HepG2 (cell line): Measurements from ENCODE around the gene CPEB3. TPM values are rescaled to one million over a fixed set of nuclear protein-coding genes. Genes with fewer than 3 reads are reported as not detected.

Experiments
- ATAC-seq: fragments of 200-7000 bp; cut with Tn5 transposase; 3 replicates; pipeline ENCODE4 v1.9.1; 2020; ENCODE audit warnings: mild to moderate bottlenecking, moderate library complexity
- BruUV-seq: library from RNA; stranded (reverse); fragments of 400-500 nt; replicated peaks from 2 replicates; lab custom pipeline; 2021; lab: Mats Ljungman, UMichigan
- CTCF ChIA-PET: fragments of 300-600 bp; formaldehyde crosslinking; extraction: SDS; loops from one replicate; lab custom pipeline; 2021; ENCODE audit warnings: low total read pairs, inconsistent platforms, low intra/inter-chr PET ratio; lab: Yijun Ruan, JAX
- POLR2A ChIA-PET: fragments of 350-600 bp; sonication (Branson Sonifier 250); formaldehyde crosslinking; loops from one replicate; lab custom pipeline; 2020; ENCODE audit warnings: antibody characterized with exemption, inconsistent platforms; lab: Yijun Ruan, JAX
- DNase-seq: peaks from one replicate; pipeline ENCODE4 v3.0.0-alpha.2; 2015; ENCODE audit warnings: low spot score
- FAIRE-seq: peaks from 3 replicates; lab custom pipeline; 2011; peaks lifted over from hg19 to GRCh38; lab: Jason Lieb, UNC
- H2AFZ ChIP-seq: one replicate; pipeline ENCODE4 v1.6.1; 2011; ENCODE audit warnings: low read length, inconsistent platforms
- H3K27ac ChIP-seq: fragments of 300-600 bp; 3 replicates; pipeline ENCODE4 v1.8.0; 2011; ENCODE audit warnings: mixed run types, mild to moderate bottlenecking, mixed read lengths, low read length, inconsistent platforms; ENCODE audit not compliant: insufficient read depth; ENCODE audit errors: extremely low read length
- H3K27me3 ChIP-seq, 2 experiments: fragments of 200-600 bp in 1 of 2; 2 replicates in 1 of 2; 3 replicates in 1 of 2; pipeline versions ENCODE4 v1.6.0 to v1.8.0; 2011; ENCODE audit warnings: low read length in 2 of 2, mild to moderate bottlenecking in 2 of 2, moderate library complexity in 2 of 2, inconsistent platforms in 1 of 2; ENCODE audit not compliant: insufficient read depth in 2 of 2, control insufficient read depth in 1 of 2
- H3K36me3 ChIP-seq, 2 experiments: fragments of 200-600 bp in 1 of 2; replicated peaks in 1 of 2; 2 replicates in 1 of 2; 3 replicates in 1 of 2; pipeline versions ENCODE4 v1.5.1 to v1.8.0; 2011; ENCODE audit warnings: low read length in 2 of 2, inconsistent platforms in 1 of 2; ENCODE audit not compliant: insufficient read depth in 2 of 2, control insufficient read depth in 1 of 2
- H3K4me1 ChIP-seq: 2 replicates; pipeline ENCODE4 v1.5.1; 2012; ENCODE audit warnings: low read length, inconsistent platforms; ENCODE audit not compliant: insufficient read depth
- H3K4me2 ChIP-seq: 2 replicates; pipeline ENCODE4 v1.6.0; 2011; ENCODE audit warnings: low read depth, low read length, inconsistent platforms
- H3K4me3 ChIP-seq, 3 experiments: fragments of 200-600 bp in 1 of 3; sonication (generic), shearing (Covaris generic) in 1 of 3; replicated peaks in 1 of 3; 2 replicates each; pipeline ENCODE4 v1.5.1; 2011 to 2016; ENCODE audit warnings: low read length in 3 of 3, inconsistent platforms in 2 of 3, low read depth in 2 of 3, mild to moderate bottlenecking in 2 of 3, control low read depth in 1 of 3, mixed read lengths in 1 of 3; ENCODE audit not compliant: insufficient read depth in 1 of 3
- H3K79me2 ChIP-seq: one replicate; pipeline ENCODE4 v1.6.1; 2011; ENCODE audit warnings: low read length, inconsistent platforms; ENCODE audit not compliant: insufficient read depth
- H3K9ac ChIP-seq: 2 replicates; pipeline ENCODE4 v1.6.0; 2011; ENCODE audit warnings: mild to moderate bottlenecking, low read depth, low read length, inconsistent platforms; ENCODE audit not compliant: insufficient read depth
- H3K9me3 ChIP-seq: 2 replicates; pipeline ENCODE4 v1.5.1; 2012; ENCODE audit warnings: mild to moderate bottlenecking, low read length
- H4K20me1 ChIP-seq: 2 replicates; pipeline ENCODE4 v1.6.0; 2011; ENCODE audit warnings: inconsistent platforms, mild to moderate bottlenecking, low read length, moderate library complexity; ENCODE audit not compliant: insufficient read depth
- FOXO1 ChIP-seq: sonication (generic); formaldehyde crosslinking; IDR thresholded peaks from 2 replicates; pipeline ENCODE4 v1.4.0; 2020; ENCODE audit warnings: missing genetic modification reagents
- SATB2 ChIP-seq: sonication (generic); formaldehyde crosslinking; IDR thresholded peaks from 2 replicates; pipeline ENCODE4 v1.5.0; 2020; ENCODE audit warnings: missing genetic modification reagents
- TAF15 ChIP-seq: fragments of 200-400 bp; formaldehyde crosslinking; IDR thresholded peaks from one replicate; pipeline ENCODE4 v1.6.1; 2018; ENCODE audit warnings: mild to moderate bottlenecking, low read depth, low read length; ENCODE audit not compliant: poor library complexity, severe bottlenecking
- ZBTB40 ChIP-seq, 2 experiments: fragments of 450-650 bp in 1 of 2; sonication (generic) in 1 of 2; formaldehyde crosslinking in 1 of 2; IDR thresholded peaks; 2 replicates each; pipeline versions ENCODE4 v1.6.1 to v1.8.0; 2016 to 2022; ENCODE audit warnings: antibody characterized with exemption in 1 of 2, mild to moderate bottlenecking in 1 of 2, missing genetic modification reagents in 1 of 2
- ZNF598 ChIP-seq: sonication (generic); formaldehyde crosslinking; IDR thresholded peaks from 2 replicates; pipeline ENCODE4 v1.5.1; 2020; ENCODE audit warnings: mild to moderate bottlenecking, missing genetic modification reagents, borderline replicate concordance
- WGBS: methylation state at CpG from one replicate; pipeline ENCODE4 v1.1.6; 2017; ENCODE audit warnings: low lambda C conversion rate; 5-methylcytosine and 5-hydroxymethylcytosine counted together
- in situ Hi-C: cut with HindIII; loops from 2 replicates; pipeline ENCODE4 v1.10.0; 2017; ENCODE audit warnings: low pct_unique_long_range_greater_than_20kb; ENCODE audit not compliant: extremely low pct_ligation_motif_present
- intact Hi-C: fragments of 100-400 bp; cut with micrococcal nuclease; formaldehyde crosslinking; loops from one replicate; pipeline ENCODE4 v1.10.0; 2022; ENCODE audit not compliant: unreplicated experiment
- polyA plus RNA-seq, 8 experiments: library from polyadenylated mRNA; depleted of rRNA in 3 of 8; stranded (reverse) in 7 of 8; unstranded in 1 of 8; fragments of >200 nt; fragmentation: Illumina TruSeq in 4 of 8; extraction: Trizol in 4 of 8; gene quantifications; 2 replicates each; pipeline versions ENCODE4 v1.2.1 to v1.2.3, GENCODE V29; 2011 to 2016; ENCODE audit warnings: low read depth in 4 of 8, missing spikeins in 1 of 8, mixed read lengths in 1 of 8; ENCODE audit not compliant: insufficient read depth in 1 of 8
- total RNA-seq, 5 experiments: library from RNA; depleted of rRNA; stranded (reverse); fragments of >200 nt; fragmentation: Illumina TruSeq; extraction: Trizol; gene quantifications; 2 replicates each; pipeline ENCODE4 v1.2.3, GENCODE V29; 2016; ENCODE audit warnings: low read depth in 1 of 5

The CPEB3 gene
- total and polyA plus RNA-seq, 2 of the 13 experiments (the other 11 are each of a cell fraction or from before 2014, with no cell fraction given) = 0.66 to 0.70 TPM

- TF ChIP-seq ZBTB40 (IDR thresholded peaks at IDR 0.05) (no peak), ZBTB40 (CRISPR knock-in tag; IDR thresholded peaks at IDR 0.05) (no peak)
- TF ChIP-seq, all 625 proteins: peak for 0
Observed at GRCh38 chr10:92200564-92200963, 90.3 kb downstream of the CPEB3 start (continued).

- BruUV-seq = no TSS peak
Observed at GRCh38 chr10:92187101-92187500, 103.8 kb downstream of the CPEB3 start.

More at GRCh38 chr10:92187101-92187500, 103.8 kb downstream of the CPEB3 start:
- no peak for DNase-seq
- in situ Hi-C loops = no loop called here
- CTCF ChIA-PET = no interaction called here
- no peak for TF ChIP-seq FOXO1 (CRISPR knock-in tag)
- no peak for TF ChIP-seq TAF15
- TF ChIP-seq SATB2 (CRISPR knock-in tag) = no peak
- TF ChIP-seq ZNF598 (CRISPR knock-in tag) = no peak
- TF ChIP-seq, all 625 proteins: peak for 0
- Histone ChIP-seq H3K27ac (no peak overlapping the region), H4K20me1 (no peaks in the 10 kb centered on the region), H3K36me3 (no peaks in the 10 kb centered on the region; a peak in 3 of 5 replicates), H3K4me2 (no peak overlapping the region), H3K4me1 (no peaks in the 10 kb centered on the region), H3K79me2 (no peaks in the 10 kb centered on the region), H3K9me3 (no peaks in the 10 kb centered on the region), H3K4me3 (no peak overlapping the region), H2AFZ (no peak overlapping the region), H3K27me3 (no peaks in the 10 kb centered on the region), H3K9ac (no peak overlapping the region)
- FAIRE-seq (no peak), ATAC-seq (no peak)
- 96% methylated on average over 2 of the region's 2 CpGs for WGBS
- intact Hi-C loops = no loop called here
- POLR2A ChIA-PET = no interaction called here
